Activated CD4-positive, CD25-positive, alpha-beta regulatory T cell treated with anti-CD3 and anti-CD28 coated beads, Interleukin-2, amount 50 U/mL, for 16 hours (primary cell): ENCODE results near the gene TSPYL2.

Source experiments
- DNase-seq: peaks from one replicate; pipeline ENCODE4 v3.0.0-alpha.2; 2020; ENCODE audit warnings: low read depth, low spot score

The TSPYL2 gene

GRCh38 chrX:53125506-53125905 is 43.3 kb downstream of the TSPYL2 start:
- DNase-seq, result no peak

- no peak for DNase-seq
These were observed 44.2 kb downstream of the TSPYL2 start for GRCh38 chrX:53126377-53126776.

- DNase-seq, result no peak
These were observed 46.1 kb downstream of the TSPYL2 start for GRCh38 chrX:53128097-53128749.

GRCh38 chrX:53133400-53133799 is 51.2 kb downstream of the TSPYL2 start:
- DNase-seq, result no peak

GRCh38 chrX:53135581-53135980 is 53.4 kb downstream of the TSPYL2 start:
- no peak for DNase-seq
